ENCODE data around the gene DLGAP1. TPM values are rescaled to one million over a fixed set of nuclear protein-coding genes. Genes with fewer than 3 reads are reported as not detected.

DLGAP1 gene
- total and polyA plus RNA-seq, 2 experiments from 2014 or later: 17.0 to 48.5 TPM

GRCh38 chr18:3667255-3668137, 787.6 kb downstream of the DLGAP1 start:
- H3K9me2 ChIP-seq (ENCODE audit: insufficient read depth): no peaks in the 10 kb centered on the region
- no peaks in the 10 kb centered on the region for H3K79me2 ChIP-seq (replicated peaks; ENCODE audit: insufficient read depth)
- H3K36me3 Mint-ChIP-seq (ENCODE audit: low read depth): peaks cover 21% of the 10 kb centered on the region; the same call in 2 of the 3 replicates
- H3K4me1 Mint-ChIP-seq: peaks cover 36% of the 10 kb centered on the region
- TF ChIP-seq NANOG (IDR thresholded peaks at IDR 0.05; ENCODE audit: borderline replicate concordance) (no peak), CREB1 (CRISPR knock-in tag; IDR thresholded peaks at IDR 0.05; ENCODE audit: low read depth) (no peak), ETS1 (IDR thresholded peaks at IDR 0.05) (no peak), POLR2AphosphoS5 (IDR thresholded peaks at IDR 0.05; ENCODE audit: low read depth) (no peak), EZH2 (IDR thresholded peaks at IDR 0.05; ENCODE audit: low read depth, unreplicated experiment) (no peak), EZH2phosphoT487 (IDR thresholded peaks at IDR 0.05; ENCODE audit: unreplicated experiment) (no peak), STAT1 (IDR thresholded peaks at IDR 0.05; ENCODE audit: unreplicated experiment) (no peak), ZNF114 (CRISPR knock-in tag; IDR thresholded peaks at IDR 0.05) (no peak)
- no peak overlapping the region for H3K4me3 Mint-ChIP-seq
- 0 out of 2 replicates have a peak overlapping the region, but pooled peaks have one; percentile 12 for H3K27ac Mint-ChIP-seq
- H3K9me3 Mint-ChIP-seq: peaks cover 8% of the 10 kb centered on the region; the same call in 2 of the 3 replicates
- peaks cover 3% of the 10 kb centered on the region; the same call in 1 of the 2 replicates for H3F3A ChIP-seq (replicated peaks; ENCODE audit: low read depth)
- H3K4me1 ChIP-seq (ENCODE audit: insufficient read depth): peaks cover 14% of the 10 kb centered on the region
- no peaks in the 10 kb centered on the region for H3K36me3 ChIP-seq (ENCODE audit: insufficient read depth)
- ATAC-seq (no peak), DNase-seq (ENCODE audit: low spot score) (no peak)
- no peaks in the 10 kb centered on the region for H4K20me1 ChIP-seq (replicated peaks; ENCODE audit: insufficient read depth)
- H3K4me3 ChIP-seq: no peak overlapping the region
- H3K27me3 ChIP-seq (ENCODE audit: insufficient read depth): no peaks in the 10 kb centered on the region
- H3K27me3 Mint-ChIP-seq (ENCODE audit: insufficient read depth, low read depth, poor library complexity): peaks cover 6% of the 10 kb centered on the region
- H3K4me2 ChIP-seq: no peak overlapping the region
- no peak overlapping the region for H3K27ac ChIP-seq (ENCODE audit: low read depth)
- no peak overlapping the region for H2AFZ ChIP-seq

GRCh38 chr18:3666526-3667254, 788.4 kb downstream of the DLGAP1 start:
- H3K36me3 ChIP-seq (ENCODE audit: insufficient read depth): no peaks in the 10 kb centered on the region
- no peaks in the 10 kb centered on the region for H3K79me2 ChIP-seq (replicated peaks; ENCODE audit: insufficient read depth)
- H3K27ac ChIP-seq (ENCODE audit: low read depth): no peak overlapping the region
- Mint-ChIP-seq H3K4me3 (no peak overlapping the region; the same call in 2 of the 3 replicates), H3K27me3 (ENCODE audit: insufficient read depth, low read depth, poor library complexity) (peaks cover 6% of the 10 kb centered on the region), H3K4me1 (peaks cover 36% of the 10 kb centered on the region), H3K27ac (no peak overlapping the region), H3K36me3 (ENCODE audit: low read depth) (peaks cover 28% of the 10 kb centered on the region; the same call in 2 of the 3 replicates), H3K9me3 (peaks cover 16% of the 10 kb centered on the region; the same call in 2 of the 3 replicates)
- no peaks in the 10 kb centered on the region for H4K20me1 ChIP-seq (replicated peaks; ENCODE audit: insufficient read depth)
- no peak overlapping the region for H2AFZ ChIP-seq
- H3F3A ChIP-seq (replicated peaks; ENCODE audit: low read depth): peaks cover 3% of the 10 kb centered on the region; the same call in 1 of the 2 replicates
- no peaks in the 10 kb centered on the region for H3K9me2 ChIP-seq (ENCODE audit: insufficient read depth)
- DNase-seq (ENCODE audit: low spot score) (no peak), ATAC-seq (no peak)
- no peaks in the 10 kb centered on the region for H3K27me3 ChIP-seq (ENCODE audit: insufficient read depth)
- H3K4me3 ChIP-seq: no peak overlapping the region
- peaks cover 14% of the 10 kb centered on the region for H3K4me1 ChIP-seq (ENCODE audit: insufficient read depth)
- TF ChIP-seq STAT1 (IDR thresholded peaks at IDR 0.05; ENCODE audit: unreplicated experiment) (no peak), JUNB (IDR thresholded peaks at IDR 0.05; ENCODE audit: unreplicated experiment) (no peak), CTCF (conservative IDR thresholded peaks at IDR 0.05; ENCODE audit: low read depth in 2 of 2) (no peak), CREB1 (CRISPR knock-in tag; IDR thresholded peaks at IDR 0.05; ENCODE audit: low read depth) (no peak)
- no peak overlapping the region for H3K4me2 ChIP-seq

Measured in GM23338 (cell line).